GM18868 (cell line): ENCODE measurements around the gene NUDT13.
"Not testable (repeated sequence)": the region's sequence is repeated elsewhere in the genome, so short reads cannot be mapped to it uniquely, and the experiment has no call there.

ENCODE experiments used
- ATAC-seq: cut with Tn5 transposase; IDR thresholded peaks from one replicate; pipeline ENCODE4 v1.9.1; 2021; ENCODE audit warnings: mild to moderate bottlenecking, moderate library complexity; ENCODE audit not compliant: unreplicated experiment

The NUDT13 gene

DNA sequence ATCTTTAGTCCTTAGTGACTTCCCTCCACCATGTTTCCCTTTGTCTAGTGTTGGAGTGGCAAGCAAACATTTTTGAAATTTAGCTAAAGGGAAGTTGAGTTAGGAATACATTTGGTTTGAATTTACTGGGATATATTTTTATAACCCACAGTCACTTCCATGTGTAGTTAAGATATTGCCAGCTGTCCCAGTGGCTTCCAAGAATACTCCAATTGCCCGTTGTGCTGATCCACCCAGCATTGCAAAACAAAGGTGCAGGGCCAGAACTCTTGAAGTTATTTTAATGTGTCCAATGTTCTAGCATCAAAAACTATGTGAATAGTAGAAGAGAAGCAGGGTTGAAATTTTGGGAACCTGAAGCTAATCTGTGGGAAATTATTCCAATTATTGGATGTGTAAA is 11.1 kb upstream of the NUDT13 start:
- no peak for ATAC-seq

DNA sequence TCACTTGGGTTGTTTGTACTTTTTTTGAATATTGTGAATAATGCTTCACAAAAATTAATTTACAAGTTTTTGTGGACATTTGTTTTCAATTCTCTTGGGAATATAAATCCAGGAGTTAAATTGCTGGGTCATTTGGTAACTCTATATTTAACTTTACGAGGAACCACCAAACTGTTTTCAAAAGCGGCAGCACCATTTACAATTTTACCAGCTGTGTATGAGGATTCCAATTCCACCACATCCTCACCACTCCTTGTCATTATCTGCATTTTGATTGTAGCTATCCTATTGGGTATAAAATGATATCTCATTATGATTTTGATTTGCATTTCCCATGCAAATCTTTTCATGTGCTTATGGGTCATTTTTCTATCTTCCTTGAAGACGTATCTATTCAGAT is 4.0 kb upstream of the NUDT13 start:
- no peak for ATAC-seq

DNA sequence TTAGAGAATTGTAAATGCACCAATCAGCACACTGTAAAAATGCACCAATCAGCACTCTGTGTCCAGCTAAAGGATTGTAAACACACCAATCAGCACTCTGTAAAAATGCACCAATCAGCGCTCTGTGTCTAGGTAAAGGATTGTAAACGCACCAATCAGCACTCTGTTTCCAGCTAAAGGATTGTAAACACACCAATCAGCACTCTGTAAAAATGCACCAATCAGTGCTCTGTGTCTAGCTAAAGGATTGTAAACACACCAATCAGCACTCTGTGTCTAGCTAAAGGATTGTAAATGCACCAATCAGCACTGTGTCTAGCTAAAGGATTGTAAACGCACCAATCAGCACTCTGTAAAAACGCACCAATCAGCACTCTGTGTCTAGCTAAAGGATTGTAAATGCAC is 1.0 kb upstream of the NUDT13 start:
- ATAC-seq: not testable (repeated sequence)

DNA sequence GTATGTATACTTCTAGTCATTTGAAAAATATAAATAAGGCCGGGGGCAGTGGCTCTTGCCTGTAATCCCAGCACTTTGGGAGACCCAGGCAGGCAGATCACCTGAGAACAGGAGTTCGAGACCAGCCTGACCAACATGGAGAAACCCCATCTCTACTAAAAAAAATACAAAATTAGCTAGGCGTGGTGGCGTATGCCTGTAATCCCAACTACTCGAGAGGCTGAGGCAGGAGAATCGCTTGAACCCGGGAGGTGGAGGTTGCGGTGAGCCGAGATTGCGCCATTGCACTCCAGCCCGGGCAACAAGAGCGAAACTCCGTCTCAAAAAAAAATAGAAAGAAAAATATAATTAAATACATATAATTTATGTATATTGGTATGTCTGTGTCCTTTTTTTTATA is 1.8 kb downstream of the NUDT13 start:
- not testable (repeated sequence) for ATAC-seq

DNA sequence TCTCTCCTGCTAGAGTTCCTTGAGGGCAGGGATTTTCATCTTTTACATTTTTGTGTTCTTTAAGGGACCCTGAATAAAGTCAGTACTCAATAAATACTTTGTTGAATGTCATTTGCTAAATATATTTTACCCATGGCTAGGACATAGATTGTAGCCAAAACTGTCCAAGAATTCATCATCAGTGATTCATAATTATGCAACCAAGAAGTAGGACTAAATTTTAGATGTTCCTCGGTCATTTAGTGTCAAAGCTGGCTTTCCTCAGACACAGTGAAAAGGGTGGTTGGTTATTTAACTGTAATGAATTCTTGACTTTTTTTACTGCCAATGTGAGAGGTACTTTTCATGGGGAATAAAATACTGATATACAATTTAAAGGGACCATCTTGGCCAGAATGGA is 3.3 kb downstream of the NUDT13 start:
- ATAC-seq: no peak

DNA sequence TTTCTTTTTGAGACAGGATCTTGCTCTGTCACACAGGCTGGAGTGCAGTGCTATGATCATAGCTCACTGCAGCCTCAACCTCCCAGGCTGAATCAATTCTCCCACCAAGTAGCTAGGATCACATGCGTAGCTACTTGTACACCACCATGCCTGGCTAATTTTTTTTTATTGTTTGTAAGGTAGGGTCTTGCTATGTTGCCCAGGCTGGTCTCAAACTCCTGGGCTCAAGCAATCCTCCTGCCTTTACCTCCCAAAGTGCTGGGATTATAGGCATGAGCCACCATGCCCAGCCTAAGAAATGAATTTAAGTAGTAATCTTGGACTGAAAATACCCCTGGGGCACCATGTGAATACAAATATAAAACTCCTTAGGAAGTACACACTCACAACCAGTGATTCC is 5.8 kb downstream of the NUDT13 start:
- ATAC-seq: no peak

DNA sequence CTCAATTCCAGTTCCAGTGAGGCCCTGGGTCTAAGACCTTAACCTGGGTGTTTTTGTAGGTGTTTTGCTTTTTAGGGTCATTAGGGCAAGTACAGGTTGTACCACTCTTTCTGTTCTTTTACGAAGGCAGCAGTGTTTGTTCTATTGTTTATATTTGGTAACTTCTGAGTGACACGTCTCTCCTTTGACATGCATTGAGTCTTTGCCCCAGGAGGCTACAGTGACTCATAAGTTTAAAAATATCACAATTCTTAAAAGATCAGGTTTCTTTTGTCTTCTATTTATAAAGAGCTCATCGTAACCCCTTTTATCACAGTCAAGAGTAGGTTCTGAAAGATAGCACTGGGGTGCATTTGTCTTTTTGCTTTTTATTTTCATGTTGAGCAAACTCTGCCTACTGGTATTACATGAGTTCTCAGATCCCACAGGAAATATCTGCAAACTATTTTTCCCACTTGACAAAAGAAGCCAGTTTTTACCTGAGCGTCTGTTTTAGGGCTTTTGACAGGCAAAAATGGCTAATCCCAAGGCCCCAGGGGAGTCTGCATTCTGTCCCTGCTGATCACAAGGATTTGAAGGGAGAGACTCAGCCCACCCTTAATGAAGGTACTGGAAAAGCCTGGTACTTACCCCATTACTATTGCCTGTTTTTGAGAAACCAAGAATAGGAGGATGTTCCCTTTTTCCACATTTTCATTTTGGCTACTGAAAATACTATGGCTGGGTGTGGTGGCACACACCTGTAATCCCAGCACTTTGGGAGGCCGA is 7.9 kb downstream of the NUDT13 start:
- peak; percentile 85 for ATAC-seq

DNA sequence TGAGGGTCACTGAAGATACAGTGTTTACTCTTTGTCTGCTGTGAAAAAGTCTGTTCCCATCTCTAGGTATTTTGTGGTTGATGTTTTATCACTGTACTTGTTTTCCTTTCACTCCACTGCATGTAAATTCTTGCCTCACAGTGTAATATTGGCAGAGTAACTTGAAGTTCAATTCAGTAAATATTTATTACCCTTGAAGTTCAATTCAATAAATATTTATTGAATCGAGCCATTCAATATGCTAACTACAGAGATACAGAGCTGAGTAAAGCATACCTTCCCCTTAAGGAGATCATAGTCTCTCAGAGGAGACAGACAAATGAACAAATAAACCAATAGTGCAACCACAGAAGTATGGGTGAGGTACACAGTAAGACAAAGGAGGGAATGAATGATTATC is 9.2 kb downstream of the NUDT13 start:
- no peak for ATAC-seq

DNA sequence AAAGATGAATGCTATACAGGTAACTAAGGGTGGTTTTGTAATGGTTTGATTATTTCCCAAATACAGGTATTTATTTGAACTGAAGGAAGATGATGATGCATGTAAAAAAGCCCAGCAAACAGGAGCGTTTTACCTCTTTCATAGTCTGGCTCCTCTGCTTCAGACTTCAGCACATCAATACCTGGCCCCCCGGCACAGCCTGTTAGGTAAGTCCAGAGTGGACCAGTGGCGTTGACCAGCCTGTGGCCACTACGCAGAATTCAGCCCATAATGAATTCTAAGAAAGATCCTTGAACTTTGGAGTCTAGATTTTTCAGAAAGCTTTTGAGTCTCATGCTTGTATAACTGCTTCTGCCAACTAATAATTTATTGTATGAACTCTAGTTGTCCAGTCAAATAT is 9.7 kb downstream of the NUDT13 start:
- ATAC-seq: no peak

DNA sequence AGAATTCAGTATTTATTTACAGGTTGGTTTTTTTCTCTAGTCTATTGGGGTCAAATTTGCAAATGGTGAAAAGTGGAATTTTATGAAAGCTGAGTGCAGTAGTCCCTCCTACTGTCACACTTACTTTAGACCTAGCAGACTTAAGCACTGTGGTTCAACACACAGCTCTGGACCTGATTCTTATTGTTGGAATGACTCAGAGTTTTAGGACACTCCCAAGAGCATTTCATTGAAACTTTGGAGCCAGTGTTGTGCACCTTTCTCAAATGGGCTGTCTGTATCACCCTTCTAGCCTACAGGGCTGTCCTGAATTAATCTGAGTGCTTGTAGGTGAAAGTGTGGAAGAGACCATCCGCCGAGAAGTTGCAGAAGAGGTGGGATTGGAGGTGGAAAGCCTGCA is 16.1 kb downstream of the NUDT13 start:
- no peak for ATAC-seq

DNA sequence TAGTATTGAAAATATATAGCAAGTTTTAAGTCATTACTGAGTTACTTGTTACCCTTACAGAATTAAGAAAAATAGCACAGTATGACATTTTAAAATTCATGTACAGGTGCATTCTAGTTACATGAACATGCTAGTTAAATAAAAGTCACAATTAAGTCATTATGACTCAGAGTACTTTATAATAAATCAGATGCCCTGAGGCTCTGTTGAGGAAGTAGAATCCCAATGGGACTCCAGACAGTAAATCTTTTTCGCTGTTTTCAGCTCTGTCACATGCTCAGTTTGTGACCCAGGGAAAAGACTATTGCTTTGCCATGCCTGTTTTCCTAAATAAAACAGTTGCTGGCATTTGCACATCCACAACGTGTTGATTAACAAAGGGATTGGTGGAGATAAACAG is 21.0 kb downstream of the NUDT13 start:
- ATAC-seq: no peak

DNA sequence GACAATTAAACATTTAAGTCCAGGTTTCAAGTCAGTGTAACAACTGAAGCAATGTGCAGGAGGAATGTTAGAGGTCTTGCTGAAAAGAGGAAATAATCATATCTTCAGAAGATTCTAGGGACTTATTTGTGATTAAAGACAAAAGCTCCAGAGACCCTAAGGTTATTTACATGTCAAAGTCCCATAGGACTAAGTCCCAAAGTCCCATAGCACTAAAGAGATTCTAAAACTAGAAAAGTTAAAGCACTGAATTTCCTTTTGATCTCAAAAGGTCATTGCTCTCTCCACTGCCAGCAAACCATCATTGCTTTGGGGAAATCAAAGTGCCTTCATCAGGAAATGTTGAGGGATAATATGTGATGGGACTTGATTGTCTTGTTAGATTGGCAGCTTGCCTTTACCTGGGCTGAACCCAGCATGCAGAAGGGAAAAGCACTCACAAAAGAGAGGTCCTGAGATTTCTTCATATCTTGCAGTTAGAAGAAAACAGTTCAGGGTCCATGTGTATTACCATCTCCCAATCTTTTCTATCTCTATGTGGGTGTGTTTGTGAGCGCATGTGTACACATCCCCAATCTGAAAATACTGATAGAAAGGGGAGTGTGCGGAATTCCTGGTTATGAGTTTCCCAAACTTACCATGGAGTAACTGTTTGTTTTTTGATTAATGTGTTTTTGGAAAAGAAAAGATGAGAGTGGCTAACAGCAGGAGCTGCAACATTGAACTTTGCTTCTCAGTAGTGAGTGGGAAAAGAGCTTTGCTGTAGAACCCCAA is 21.8 kb downstream of the NUDT13 start:
- ATAC-seq: no peak

DNA sequence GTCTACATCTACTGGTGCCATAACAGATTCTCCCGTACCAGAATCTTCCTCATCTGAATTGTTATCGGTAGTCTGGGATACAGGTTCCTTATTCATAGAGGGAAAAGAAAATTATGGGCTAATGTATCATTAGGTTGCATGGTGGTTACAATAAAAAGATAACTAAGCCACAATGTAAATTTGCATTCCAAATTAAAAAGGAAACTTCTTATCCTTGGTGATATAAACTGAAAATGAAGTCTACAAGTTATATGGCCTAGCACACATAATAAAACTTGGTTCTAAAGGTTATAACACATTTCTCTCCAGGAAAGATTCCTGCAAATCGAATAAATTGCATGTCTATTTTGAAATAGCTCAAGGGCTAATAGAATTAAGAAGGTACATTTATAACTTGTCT is 24.5 kb downstream of the NUDT13 start:
- ATAC-seq: no peak

DNA sequence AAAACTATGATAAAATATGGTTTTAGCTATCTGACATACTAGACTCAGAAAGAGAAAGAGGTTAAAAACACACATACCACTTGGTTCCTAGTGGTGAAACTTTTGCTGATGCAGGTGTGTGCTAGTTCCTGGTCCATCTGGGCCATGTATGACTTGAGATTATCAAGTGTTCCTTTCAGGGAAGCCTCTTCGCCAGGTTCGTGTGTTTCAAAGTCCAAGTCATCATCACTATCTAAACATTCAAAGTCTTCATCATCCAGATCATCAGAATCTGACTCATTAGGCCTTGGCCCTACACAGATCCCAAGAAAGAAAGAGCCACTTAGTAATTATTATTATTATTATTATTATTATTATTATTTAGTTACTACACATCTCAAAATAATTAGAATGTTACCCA is 26.4 kb downstream of the NUDT13 start:
- no peak for ATAC-seq

DNA sequence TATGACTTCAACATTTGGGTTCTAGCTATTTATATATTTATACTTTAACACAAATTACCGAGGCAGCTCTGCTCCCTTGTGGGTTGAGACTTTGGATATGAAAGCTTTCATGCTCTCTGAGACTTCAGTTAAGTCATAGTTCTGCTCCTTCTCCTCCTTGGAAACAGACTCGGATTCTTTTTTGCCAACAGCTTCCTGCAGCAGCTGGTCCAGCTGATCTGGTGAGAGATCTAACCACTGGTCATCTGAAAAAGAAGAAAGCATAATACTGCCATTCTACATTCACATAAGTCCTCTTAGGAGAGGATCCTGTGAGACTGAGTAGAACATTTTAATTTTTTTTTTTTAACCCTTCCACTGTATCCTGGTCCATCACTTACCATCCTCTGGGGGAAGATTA is 29.0 kb downstream of the NUDT13 start:
- no peak for ATAC-seq

DNA sequence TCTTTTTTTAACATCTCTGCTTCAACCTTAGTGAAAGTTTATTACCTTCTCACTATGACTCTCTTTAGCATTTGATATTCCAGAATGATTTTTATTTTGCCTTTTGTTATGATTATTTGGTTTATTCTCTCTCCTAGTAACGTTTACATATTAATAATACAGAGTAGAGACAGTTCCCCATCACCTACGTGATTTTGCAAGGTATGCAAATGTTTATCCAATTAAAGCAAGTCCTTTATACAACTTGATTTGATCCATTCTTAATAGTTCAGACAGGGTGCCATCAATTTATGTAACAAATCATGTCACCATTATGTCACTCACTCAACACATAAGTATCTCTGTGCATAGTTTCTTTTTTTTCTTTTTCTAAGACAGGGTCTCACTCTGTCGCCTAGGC is 31.3 kb downstream of the NUDT13 start:
- no peak for ATAC-seq

DNA sequence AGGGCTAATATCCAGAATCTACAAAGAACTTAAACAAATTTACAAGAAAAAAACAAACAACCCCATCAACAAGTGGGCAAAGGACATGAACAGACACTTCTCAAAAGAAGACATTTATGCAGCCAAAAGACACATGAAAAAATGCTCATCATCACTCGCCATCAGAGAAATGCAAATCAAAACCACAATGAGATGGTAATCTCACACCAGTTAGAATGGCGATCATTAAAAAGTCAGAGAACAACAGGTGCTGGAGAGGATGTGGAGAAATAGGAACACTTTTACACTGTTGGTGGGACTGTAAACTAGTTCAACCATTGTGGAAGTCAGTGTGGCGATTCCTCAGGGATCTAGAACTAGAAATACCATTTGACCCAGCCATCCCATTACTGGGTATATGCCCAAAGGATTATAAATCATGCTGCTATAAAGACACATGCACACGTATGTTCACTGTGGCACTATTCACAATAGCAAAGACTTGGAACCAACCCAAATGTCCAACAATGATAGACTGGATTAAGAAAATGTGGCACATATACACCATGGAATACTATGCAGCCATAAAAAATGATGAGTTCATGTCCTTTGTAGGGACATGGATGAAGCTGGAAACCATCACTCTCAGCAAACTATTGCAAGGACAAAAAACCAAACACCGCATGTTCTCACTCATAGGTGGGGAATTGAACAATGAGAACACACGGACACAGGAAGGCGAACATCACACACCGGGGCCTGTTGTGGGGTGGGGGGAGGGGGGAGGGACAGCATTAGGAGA is 40.6 kb downstream of the NUDT13 start:
- not testable (repeated sequence) for ATAC-seq

DNA sequence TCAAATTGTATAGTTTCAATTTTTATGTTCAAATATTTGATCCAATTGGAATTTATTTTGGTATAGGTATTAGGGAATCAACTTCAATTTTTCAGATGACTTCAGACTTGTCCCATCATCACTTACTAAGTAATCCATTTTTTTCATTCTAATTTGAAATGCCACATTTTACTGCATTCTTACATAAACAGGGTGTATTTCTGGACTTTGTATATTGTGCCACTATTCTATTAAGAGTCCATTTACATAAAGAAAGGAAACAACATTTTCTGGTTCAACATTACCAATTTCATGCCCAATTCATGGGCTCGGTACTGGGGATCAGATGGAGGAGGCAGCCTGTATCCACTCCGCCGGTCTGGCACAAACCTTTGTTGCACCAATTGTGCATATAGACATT is 41.8 kb downstream of the NUDT13 start:
- ATAC-seq: no peak

DNA sequence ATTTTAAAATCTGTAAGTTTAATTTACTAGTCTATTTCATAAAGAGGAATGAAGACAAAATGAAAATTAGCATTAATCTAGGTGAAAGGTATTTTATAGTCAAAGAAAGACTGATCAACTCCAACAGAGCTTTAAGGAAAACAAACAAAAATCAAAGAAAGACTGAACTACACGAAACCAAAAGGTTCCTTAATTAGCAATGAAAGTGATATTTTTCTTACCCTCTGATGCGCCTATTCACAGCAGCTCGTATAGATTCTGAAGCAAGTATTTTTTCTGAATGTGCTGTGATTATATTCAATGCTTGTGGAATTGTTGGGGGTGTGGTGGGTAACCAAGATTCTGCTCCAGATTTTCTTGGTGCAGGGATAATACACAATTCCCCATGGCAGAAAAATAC is 45.8 kb downstream of the NUDT13 start:
- ATAC-seq: no peak

DNA sequence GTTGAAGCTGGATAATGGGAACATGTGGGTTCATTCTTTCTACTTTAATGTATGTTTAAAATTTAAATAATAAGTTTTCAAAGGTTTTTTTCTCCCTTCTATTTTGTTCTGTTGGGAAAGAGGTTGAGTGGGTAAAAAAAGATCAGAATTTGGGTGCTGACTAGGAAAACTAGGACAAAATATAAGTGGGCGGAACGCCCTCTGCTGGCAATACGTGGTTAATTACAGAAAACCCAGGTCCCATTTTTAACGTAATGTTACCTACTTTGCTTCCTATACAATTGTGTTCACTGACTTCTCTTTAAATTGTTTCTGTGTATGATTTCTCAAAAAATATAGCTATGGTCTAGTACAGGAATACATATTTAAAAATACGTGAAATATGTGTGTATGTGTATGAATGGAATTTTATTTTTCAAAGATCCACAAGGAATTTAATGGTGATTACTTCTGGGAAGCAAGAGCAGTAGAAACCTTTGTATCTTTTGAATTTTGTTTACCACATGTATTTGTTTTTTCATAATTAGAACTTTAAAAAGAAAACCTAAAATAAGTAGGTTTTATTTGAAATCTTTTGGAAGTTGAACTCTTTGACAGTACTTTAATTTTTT is 48.9 kb downstream of the NUDT13 start:
- ATAC-seq: no peak

DNA sequence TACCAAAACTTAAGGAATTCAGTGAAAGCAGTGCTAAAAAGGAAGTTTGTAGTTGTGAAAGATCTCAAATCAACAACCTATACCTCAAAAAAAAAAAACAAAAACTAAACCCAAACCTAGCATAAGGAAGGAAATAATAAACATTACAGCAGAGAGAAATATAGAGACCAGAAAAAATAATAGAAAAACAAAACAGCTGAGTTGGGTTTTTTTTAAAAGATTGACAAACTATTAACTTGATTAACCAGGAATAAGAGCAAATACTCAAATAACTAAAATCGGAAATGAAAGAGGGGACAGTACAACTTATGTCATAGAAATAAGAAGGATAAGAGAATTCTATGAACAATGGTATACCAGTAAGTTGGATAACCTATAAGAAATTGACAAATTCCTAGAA is 50.8 kb downstream of the NUDT13 start:
- ATAC-seq: no peak
